GM12878 (cell line): Measurements from ENCODE around the gene PROZ.

Experiments
- ASH2L ChIP-seq: fragments of 300-600, 200-600 bp; sonication (generic); IDR thresholded peaks from 2 replicates; pipeline ENCODE4 v1.6.1; 2017; ENCODE audit warnings: low read depth, mild to moderate bottlenecking, borderline replicate concordance
- ATF7 ChIP-seq: fragments of 450-650 bp; IDR thresholded peaks from 2 replicates; pipeline ENCODE4 v1.6.1; 2016; ENCODE audit warnings: low read depth, mild to moderate bottlenecking
- CREM ChIP-seq: IDR thresholded peaks from 2 replicates; pipeline ENCODE4 v1.6.1; 2014; ENCODE audit warnings: antibody characterized with exemption, low read depth
- CTCF ChIP-seq, 3 experiments: IDR thresholded peaks in 2 of 3; conservative IDR thresholded peaks in 1 of 3; 2 replicates each; pipeline ENCODE4 v1.5.1; 2011; ENCODE audit warnings: low read depth in 3 of 3, low read length in 3 of 3, mild to moderate bottlenecking in 3 of 3, control low read depth in 2 of 3, moderate library complexity in 2 of 3, inconsistent platforms in 1 of 3, mixed read lengths in 1 of 3; ENCODE audit not compliant: control insufficient read depth in 2 of 3, insufficient read depth in 1 of 3; ENCODE audit errors: extremely low read depth in 1 of 3
- EZH2 ChIP-seq: IDR thresholded peaks from 2 replicates; pipeline ENCODE4 v1.6.1; 2012; ENCODE audit warnings: low read depth, mild to moderate bottlenecking, control low read depth, inconsistent platforms, low read length, borderline replicate concordance; ENCODE audit not compliant: control insufficient read depth
- HCFC1 ChIP-seq: fragments of 150-350 bp; IDR thresholded peaks from 2 replicates; pipeline ENCODE4 v1.6.1; 2014; ENCODE audit warnings: low read length
- IRF5 ChIP-seq: fragments of 450-650 bp; IDR thresholded peaks from 2 replicates; pipeline ENCODE4 v1.6.1; 2017; ENCODE audit warnings: borderline replicate concordance
- MAX ChIP-seq: IDR thresholded peaks from 2 replicates; pipeline ENCODE4 v1.6.1; 2012; ENCODE audit warnings: low read depth, low read length, improper control_type of control experiment
- POLR2A ChIP-seq: IDR thresholded peaks from 2 replicates; pipeline ENCODE4 v1.6.1; 2011; ENCODE audit warnings: low read depth, mild to moderate bottlenecking, low read length
- SIX5 ChIP-seq: IDR thresholded peaks from 2 replicates; pipeline ENCODE4 v1.6.1; 2011; ENCODE audit warnings: mild to moderate bottlenecking, low read depth, low read length, moderate library complexity; ENCODE audit not compliant: severe bottlenecking
- SMC3 ChIP-seq: IDR thresholded peaks from 2 replicates; pipeline ENCODE4 v1.6.1; 2011; ENCODE audit warnings: low read length, improper control_type of control experiment, borderline replicate concordance
- SREBF1 ChIP-seq: IDR thresholded peaks from 2 replicates; pipeline ENCODE4 v1.6.1; 2012; ENCODE audit warnings: mild to moderate bottlenecking, low read length
- TARDBP ChIP-seq: IDR thresholded peaks from 2 replicates; pipeline ENCODE4 v1.6.1; 2016; ENCODE audit warnings: borderline replicate concordance
- ZBTB33 ChIP-seq: fragments of 450-650 bp; IDR thresholded peaks from 2 replicates; pipeline ENCODE4 v1.6.1; 2017; ENCODE audit warnings: mild to moderate bottlenecking

- TF ChIP-seq TARDBP (no peak), SIX5 (no peak), POLR2A (no peak), SREBF1 (no peak), ASH2L (no peak), SMC3 (no peak), EZH2 (no peak), ATF7 (no peak), IRF5 (no peak), CTCF (IDR thresholded peaks at IDR 0.05 in 2 of 3, conservative IDR thresholded peaks at IDR 0.05 in 1 of 3; ENCODE audit: control insufficient read depth in 2 of 3, extremely low read depth in 1 of 3, insufficient read depth in 1 of 3, low read depth in 3 of 3, low read length in 3 of 3) (no peak), MAX (no peak), HCFC1 (no peak), CREM (no peak), ZBTB33 (no peak)
Observed at GRCh38 chr13:113120300-113121182, 37.9 kb upstream of the PROZ start.
